ENCODE measurements around the gene MARS1.

The MARS1 gene

GRCh38 chr12:57474430-57474829 lies 13.4 kb upstream of the MARS1 start:
- H3K27ac ChIP-seq (ENCODE audit: low read depth, low read length), result no peak overlapping the region
- H3K27me3 ChIP-seq (ENCODE audit: control insufficient read depth, insufficient read depth, low read length), result peaks cover 53% of the 10 kb centered on the region
- peaks cover 8% of the 10 kb centered on the region; the same call in 1 of the 2 replicates for H3K36me3 ChIP-seq (ENCODE audit: control insufficient read depth, insufficient read depth, low read length)
- H3K4me1 ChIP-seq (ENCODE audit: control insufficient read depth, insufficient read depth, low read length), result peaks cover 22% of the 10 kb centered on the region; the same call in 1 of the 2 replicates
- H3K9me3 ChIP-seq (ENCODE audit: control insufficient read depth, insufficient read depth, low read length), result no peaks in the 10 kb centered on the region
- H3K4me3 ChIP-seq (ENCODE audit: low read depth, low read length), result no peak overlapping the region
- H3K9ac ChIP-seq (ENCODE audit: low read depth, low read length), result no peak overlapping the region

DNA sequence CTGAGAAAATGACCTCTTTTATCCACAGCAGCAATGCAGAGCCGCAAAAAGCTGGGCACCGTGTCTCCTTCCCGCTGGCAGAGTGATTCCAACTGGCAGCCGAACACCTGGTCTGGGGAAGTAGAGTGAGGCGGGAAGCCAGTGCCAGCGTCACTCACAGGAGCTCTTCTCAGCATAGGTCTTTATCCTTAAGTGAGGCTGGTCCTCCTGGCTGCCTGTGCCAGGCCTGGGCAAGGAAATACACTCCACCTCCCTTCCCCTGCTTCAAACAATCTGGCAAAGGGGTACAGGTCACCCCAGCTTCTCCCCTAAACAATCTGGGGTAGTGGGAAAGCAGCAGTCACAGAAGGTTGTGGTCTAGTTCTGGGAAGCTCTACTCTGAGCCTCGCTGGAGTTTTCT lies 13.0 kb upstream of the MARS1 start:
- no peak overlapping the region for H3K9ac ChIP-seq (ENCODE audit: low read depth, low read length)
- H3K4me1 ChIP-seq (ENCODE audit: control insufficient read depth, insufficient read depth, low read length), result peaks cover 22% of the 10 kb centered on the region; the same call in 1 of the 2 replicates
- no peak overlapping the region for H3K27ac ChIP-seq (ENCODE audit: low read depth, low read length)
- peaks cover 8% of the 10 kb centered on the region; the same call in 1 of the 2 replicates for H3K36me3 ChIP-seq (ENCODE audit: control insufficient read depth, insufficient read depth, low read length)
- no peaks in the 10 kb centered on the region for H3K9me3 ChIP-seq (ENCODE audit: control insufficient read depth, insufficient read depth, low read length)
- peaks cover 53% of the 10 kb centered on the region for H3K27me3 ChIP-seq (ENCODE audit: control insufficient read depth, insufficient read depth, low read length)
- H3K4me3 ChIP-seq (ENCODE audit: low read depth, low read length), result peak overlapping the region; percentile 60; the same call in 1 of the 2 replicates

DNA sequence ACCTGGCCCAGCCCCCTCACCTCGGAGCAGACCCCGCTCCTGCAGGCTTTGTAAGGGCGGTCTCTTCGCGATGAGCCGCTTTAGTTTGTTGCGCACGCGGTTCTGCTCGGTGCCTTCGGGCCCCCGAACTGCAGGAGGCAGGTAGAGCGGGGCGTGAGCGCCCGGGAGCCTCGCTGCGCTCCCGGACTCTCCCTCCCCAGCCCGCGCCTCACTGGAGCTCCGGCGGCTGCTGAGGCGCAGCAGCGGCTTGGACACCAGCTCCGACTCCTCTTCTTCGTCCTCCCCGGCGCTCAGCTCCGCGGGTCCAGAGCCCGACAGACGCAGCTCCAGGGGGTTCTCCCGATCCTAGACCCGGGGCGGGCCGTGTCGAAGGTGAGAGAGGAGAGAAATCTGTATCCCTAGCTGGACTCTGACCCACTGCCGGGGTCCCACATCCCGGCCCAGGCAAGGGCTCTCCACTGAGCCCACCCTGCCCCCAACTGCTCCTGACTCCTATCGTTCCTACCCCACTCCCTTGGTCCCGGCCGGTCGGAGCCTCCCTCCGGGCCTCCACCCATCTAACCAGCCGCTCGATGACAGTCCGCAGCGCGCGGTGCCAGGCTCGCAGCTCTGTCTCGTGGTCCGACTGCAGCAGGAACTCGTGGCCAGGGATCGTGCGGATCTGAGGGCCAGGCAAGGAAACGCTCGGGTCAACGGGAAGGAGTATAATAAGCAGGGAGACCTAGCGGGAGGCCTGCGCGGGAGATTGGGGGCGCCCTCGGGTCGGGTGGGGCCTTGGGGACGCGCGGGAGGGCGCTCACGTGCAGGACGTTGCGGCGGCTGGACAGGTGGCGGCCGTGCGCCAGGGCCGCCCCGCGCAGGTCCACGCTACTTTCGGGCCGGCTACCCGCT lies 12.4 kb upstream of the MARS1 start:
- Histone ChIP-seq H3K36me3 (ENCODE audit: control insufficient read depth, insufficient read depth, low read length) (0 out of 2 replicates have a peak, but pooled peaks cover 2% of the 10 kb centered on the region), H3K4me3 (ENCODE audit: low read depth, low read length) (peak overlapping the region; percentile 60), H3K27me3 (ENCODE audit: control insufficient read depth, insufficient read depth, low read length) (peaks cover 53% of the 10 kb centered on the region), H3K9me3 (ENCODE audit: control insufficient read depth, insufficient read depth, low read length) (no peaks in the 10 kb centered on the region), H3K9ac (ENCODE audit: low read depth, low read length) (no peak overlapping the region), H3K27ac (ENCODE audit: low read depth, low read length) (no peak overlapping the region), H3K4me1 (ENCODE audit: control insufficient read depth, insufficient read depth, low read length) (peaks cover 22% of the 10 kb centered on the region; the same call in 1 of the 2 replicates)

- no peak overlapping the region for H3K27ac ChIP-seq (ENCODE audit: low read depth, low read length)
- H3K27me3 ChIP-seq (ENCODE audit: control insufficient read depth, insufficient read depth, low read length), result peaks cover 53% of the 10 kb centered on the region
- H3K9ac ChIP-seq (ENCODE audit: low read depth, low read length), result no peak overlapping the region
- H3K4me1 ChIP-seq (ENCODE audit: control insufficient read depth, insufficient read depth, low read length), result peaks cover 22% of the 10 kb centered on the region; the same call in 1 of the 2 replicates
- peak overlapping the region; percentile 60 for H3K4me3 ChIP-seq (ENCODE audit: low read depth, low read length)
- H3K36me3 ChIP-seq (ENCODE audit: control insufficient read depth, insufficient read depth, low read length), result no peaks in the 10 kb centered on the region
- H3K9me3 ChIP-seq (ENCODE audit: control insufficient read depth, insufficient read depth, low read length), result no peaks in the 10 kb centered on the region
Observed at GRCh38 chr12:57476162-57476992, 11.5 kb upstream of the MARS1 start.

DNA sequence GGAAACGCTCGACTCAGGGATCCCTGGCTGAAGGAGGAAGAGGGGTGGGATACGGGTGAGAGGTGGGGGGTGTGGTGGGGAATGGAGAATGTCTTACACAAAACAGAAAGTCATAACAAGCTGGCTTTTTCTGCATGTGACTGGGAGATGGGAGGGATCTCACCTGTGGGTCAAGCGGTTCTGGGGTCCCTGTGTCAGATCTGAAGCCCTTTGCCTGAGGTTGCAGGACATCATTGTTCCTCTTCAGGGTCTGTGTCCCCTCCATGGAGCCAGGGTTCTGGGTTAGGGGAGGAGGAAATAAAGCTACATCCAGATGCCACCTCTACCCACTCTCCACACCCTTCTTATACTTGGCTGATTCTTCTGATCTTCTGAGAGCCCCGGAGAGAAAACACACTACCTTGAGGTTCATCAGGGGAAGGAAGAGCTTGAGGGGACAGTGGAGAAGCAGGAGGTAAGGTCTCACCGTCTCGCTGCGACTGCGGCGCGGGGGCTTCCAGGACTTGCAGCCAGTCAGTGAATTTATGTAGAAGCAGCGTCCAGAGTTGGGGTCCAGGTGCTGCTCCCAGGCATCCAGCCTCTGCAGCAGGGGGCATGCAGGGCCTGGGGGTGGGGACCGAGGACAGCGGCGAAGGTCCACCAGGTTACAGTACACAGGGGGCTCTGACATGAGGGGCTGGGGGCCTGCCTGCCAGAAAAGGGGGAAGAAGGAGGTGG lies 10.7 kb upstream of the MARS1 start:
- H3K27me3 ChIP-seq (ENCODE audit: control insufficient read depth, insufficient read depth, low read length), result peaks cover 52% of the 10 kb centered on the region
- no peak overlapping the region for H3K27ac ChIP-seq (ENCODE audit: low read depth, low read length)
- H3K9ac ChIP-seq (ENCODE audit: low read depth, low read length), result no peak overlapping the region
- peaks cover 27% of the 10 kb centered on the region for H3K4me1 ChIP-seq (ENCODE audit: control insufficient read depth, insufficient read depth, low read length)
- no peak overlapping the region for H3K4me3 ChIP-seq (ENCODE audit: low read depth, low read length)
- no peaks in the 10 kb centered on the region for H3K9me3 ChIP-seq (ENCODE audit: control insufficient read depth, insufficient read depth, low read length)
- H3K36me3 ChIP-seq (ENCODE audit: control insufficient read depth, insufficient read depth, low read length), result no peaks in the 10 kb centered on the region

- H3K9ac ChIP-seq (ENCODE audit: low read depth, low read length), result no peak overlapping the region
- H3K27me3 ChIP-seq (ENCODE audit: control insufficient read depth, insufficient read depth, low read length), result peaks cover 44% of the 10 kb centered on the region
- H3K9me3 ChIP-seq (ENCODE audit: control insufficient read depth, insufficient read depth, low read length), result no peaks in the 10 kb centered on the region
- no peak overlapping the region for H3K4me3 ChIP-seq (ENCODE audit: low read depth, low read length)
- H3K27ac ChIP-seq (ENCODE audit: low read depth, low read length), result no peak overlapping the region
- H3K4me1 ChIP-seq (ENCODE audit: control insufficient read depth, insufficient read depth, low read length), result peaks cover 28% of the 10 kb centered on the region
- no peaks in the 10 kb centered on the region for H3K36me3 ChIP-seq (ENCODE audit: control insufficient read depth, insufficient read depth, low read length)
Observed at GRCh38 chr12:57477710-57478681, 9.9 kb upstream of the MARS1 start.

DNA sequence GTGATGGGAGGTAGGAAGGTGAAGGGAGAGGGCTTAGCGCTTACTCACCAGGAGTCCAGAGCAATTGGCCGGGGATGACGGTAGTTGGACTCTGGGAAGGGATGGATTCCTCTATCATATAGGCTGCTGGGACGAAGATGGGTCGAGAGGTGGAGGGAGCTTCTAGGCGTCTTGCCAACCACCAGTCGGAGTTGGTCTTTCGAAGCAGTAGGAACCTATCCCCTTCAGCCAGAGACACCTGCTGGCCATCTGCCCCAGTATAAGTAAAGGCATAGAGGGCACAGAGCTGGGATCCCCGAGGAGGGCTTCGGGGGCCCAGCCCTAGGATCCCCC lies 8.9 kb upstream of the MARS1 start:
- Histone ChIP-seq H3K4me1 (ENCODE audit: control insufficient read depth, insufficient read depth, low read length) (peaks cover 34% of the 10 kb centered on the region), H3K36me3 (ENCODE audit: control insufficient read depth, insufficient read depth, low read length) (no peaks in the 10 kb centered on the region), H3K9ac (ENCODE audit: low read depth, low read length) (no peak overlapping the region), H3K27me3 (ENCODE audit: control insufficient read depth, insufficient read depth, low read length) (peaks cover 36% of the 10 kb centered on the region), H3K4me3 (ENCODE audit: low read depth, low read length) (no peak overlapping the region), H3K9me3 (ENCODE audit: control insufficient read depth, insufficient read depth, low read length) (no peaks in the 10 kb centered on the region), H3K27ac (ENCODE audit: low read depth, low read length) (no peak overlapping the region)

GRCh38 chr12:57479376-57480115 lies 8.3 kb upstream of the MARS1 start, which contains the start of gene ARHGAP9:
Gene ARHGAP9, minus strand, starts transcription at chr12:57479866. Its CDS starts 460 bp downstream, at chr12:57479406.
- no peak within 1 kb of the TSS for H3K4me3 ChIP-seq (ENCODE audit: low read depth, low read length)
- H3K4me1 ChIP-seq (ENCODE audit: control insufficient read depth, insufficient read depth, low read length), result peaks cover 34% of the 10 kb centered on the region
- H3K27me3 ChIP-seq (ENCODE audit: control insufficient read depth, insufficient read depth, low read length), result peaks cover 30% of the 10 kb centered on the region
- H3K27ac ChIP-seq (ENCODE audit: low read depth, low read length), result no peak within 1 kb of the TSS
- H3K9me3 ChIP-seq (ENCODE audit: control insufficient read depth, insufficient read depth, low read length), result no peaks in the 10 kb centered on the region
- H3K36me3 ChIP-seq (ENCODE audit: control insufficient read depth, insufficient read depth, low read length), result no peaks in the 10 kb centered on the region
- no peak within 1 kb of the TSS for H3K9ac ChIP-seq (ENCODE audit: low read depth, low read length)

DNA sequence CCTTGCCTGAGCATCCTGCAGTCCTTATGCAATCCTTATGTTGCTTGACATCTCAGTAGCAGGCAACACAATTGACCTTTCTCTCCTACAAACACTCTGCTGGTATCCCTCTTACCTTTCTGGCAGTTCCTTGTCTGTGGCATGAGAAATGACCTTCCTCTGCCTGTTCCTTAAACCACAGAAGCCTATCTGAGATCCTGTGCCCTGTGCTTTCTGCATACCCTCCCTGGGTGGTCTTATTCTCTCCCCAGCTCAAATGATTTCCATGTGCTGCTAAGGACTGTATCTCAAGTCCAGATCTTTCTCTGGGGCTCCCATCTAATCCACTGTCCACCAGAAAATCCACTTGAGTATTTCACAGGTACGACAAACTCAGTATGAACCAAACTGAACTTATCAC lies 6.2 kb upstream of the MARS1 start:
- H3K9me3 ChIP-seq (ENCODE audit: control insufficient read depth, insufficient read depth, low read length), result no peaks in the 10 kb centered on the region
- peaks cover 9% of the 10 kb centered on the region for H3K27me3 ChIP-seq (ENCODE audit: control insufficient read depth, insufficient read depth, low read length)
- peaks cover 20% of the 10 kb centered on the region for H3K4me1 ChIP-seq (ENCODE audit: control insufficient read depth, insufficient read depth, low read length)
- no peak overlapping the region for H3K9ac ChIP-seq (ENCODE audit: low read depth, low read length)
- no peaks in the 10 kb centered on the region for H3K36me3 ChIP-seq (ENCODE audit: control insufficient read depth, insufficient read depth, low read length)
- H3K27ac ChIP-seq (ENCODE audit: low read depth, low read length), result no peak overlapping the region
- no peak overlapping the region for H3K4me3 ChIP-seq (ENCODE audit: low read depth, low read length)
